SK-N-SH treated with all-trans-retinoic acid at 6 μM for 48 hours (cell line): ENCODE results near the gene CPXM2.

Experiments
- ATAC-seq: fragments of 200-7000 bp; cut with Tn5 transposase; 3 replicates; pipeline ENCODE4 v1.9.1; 2020; ENCODE audit warnings: mild to moderate bottlenecking, moderate library complexity
- ARNTL ChIP-seq: fragments of 450-650 bp; formaldehyde crosslinking; IDR thresholded peaks from 2 replicates; pipeline ENCODE4 v1.5.0; 2020; ENCODE audit warnings: low read depth, mild to moderate bottlenecking, moderate library complexity, borderline replicate concordance
- BACH2 ChIP-seq: fragments of 250-450 bp; sonication (Bioruptor Pico); IDR thresholded peaks from 2 replicates; pipeline ENCODE4 v1.9.0; 2021; ENCODE audit warnings: mild to moderate bottlenecking, borderline replicate concordance
- CREB5 ChIP-seq: fragments of 250-450 bp; sonication (Bioruptor Pico); IDR thresholded peaks from 2 replicates; pipeline ENCODE4 v1.5.1; 2020; ENCODE audit warnings: low read depth, mild to moderate bottlenecking, moderate library complexity
- CSDC2 ChIP-seq: fragments of 250-450 bp; sonication (Bioruptor Pico); IDR thresholded peaks from 2 replicates; pipeline ENCODE4 v1.5.0; 2020; ENCODE audit warnings: mild to moderate bottlenecking, moderate library complexity
- CSRNP3 ChIP-seq: fragments of 250-450 bp; sonication (Bioruptor Pico); IDR thresholded peaks from 2 replicates; pipeline ENCODE4 v1.5.1; 2021; ENCODE audit warnings: mild to moderate bottlenecking, moderate library complexity
- ESRRG ChIP-seq: fragments of 250-450 bp; sonication (Bioruptor Pico); IDR thresholded peaks from 2 replicates; pipeline ENCODE4 v1.6.1; 2021; ENCODE audit warnings: mild to moderate bottlenecking
- GLIS3 ChIP-seq: fragments of 250-450 bp; sonication (Bioruptor Pico); IDR thresholded peaks from 2 replicates; pipeline ENCODE4 v1.5.0; 2020; ENCODE audit warnings: mild to moderate bottlenecking, moderate library complexity
- ISL1 ChIP-seq: fragments of 250-450 bp; sonication (Bioruptor Pico); IDR thresholded peaks from 2 replicates; pipeline ENCODE4 v2.1.2; 2022; ENCODE audit warnings: mild to moderate bottlenecking, moderate library complexity
- OSR1 ChIP-seq: fragments of 250-450 bp; sonication (Bioruptor Pico); IDR thresholded peaks from 2 replicates; pipeline ENCODE4 v1.8.0; 2022; ENCODE audit warnings: moderate library complexity, mild to moderate bottlenecking, inconsistent platforms
- PATZ1 ChIP-seq: fragments of 250-450 bp; sonication (Bioruptor Pico); IDR thresholded peaks from 2 replicates; pipeline ENCODE4 v1.8.0; 2020; ENCODE audit warnings: mild to moderate bottlenecking, moderate library complexity, borderline replicate concordance
- POU6F1 ChIP-seq: fragments of 250-450 bp; sonication (Bioruptor Pico); IDR thresholded peaks from 2 replicates; pipeline ENCODE4 v1.8.0; 2021; ENCODE audit warnings: low read depth, mild to moderate bottlenecking, moderate library complexity, borderline replicate concordance
- PPARA ChIP-seq: fragments of 250-450 bp; sonication (Bioruptor Pico); IDR thresholded peaks from 2 replicates; pipeline ENCODE4 v1.5.0; 2020; ENCODE audit warnings: mild to moderate bottlenecking, borderline replicate concordance
- RARB ChIP-seq: fragments of 250-450 bp; sonication (Bioruptor Pico); IDR thresholded peaks from 2 replicates; pipeline ENCODE4 v1.8.0; 2021; ENCODE audit warnings: mild to moderate bottlenecking, moderate library complexity
- SNAI2 ChIP-seq: fragments of 250-450 bp; sonication (Bioruptor Pico); IDR thresholded peaks from 2 replicates; pipeline ENCODE4 v1.5.0; 2020; ENCODE audit warnings: mild to moderate bottlenecking, moderate library complexity
- TCF4 ChIP-seq: fragments of 250-450 bp; sonication (Bioruptor Pico); IDR thresholded peaks from 2 replicates; pipeline ENCODE4 v1.8.0; 2021; ENCODE audit warnings: mild to moderate bottlenecking, moderate library complexity, borderline replicate concordance
- TOX ChIP-seq: fragments of 250-450 bp; sonication (Bioruptor Pico); IDR thresholded peaks from 2 replicates; pipeline ENCODE4 v1.8.0; 2021; ENCODE audit warnings: mild to moderate bottlenecking, moderate library complexity, borderline replicate concordance
- TSHZ2 ChIP-seq: fragments of 250-450 bp; sonication (Bioruptor Pico); IDR thresholded peaks from 2 replicates; pipeline ENCODE4 v1.5.0; 2020; ENCODE audit warnings: mild to moderate bottlenecking, moderate library complexity
- ZC3H10 ChIP-seq: fragments of 250-450 bp; sonication (Bioruptor Pico); IDR thresholded peaks from 2 replicates; pipeline ENCODE4 v1.5.1; 2021; ENCODE audit warnings: mild to moderate bottlenecking, moderate library complexity
- ZFP3 ChIP-seq: fragments of 250-450 bp; sonication (Bioruptor Pico); IDR thresholded peaks from 2 replicates; pipeline ENCODE4 v1.5.0; 2020; ENCODE audit warnings: mild to moderate bottlenecking, moderate library complexity
- ZFP30 ChIP-seq: fragments of 450-650 bp; formaldehyde crosslinking; IDR thresholded peaks from 2 replicates; pipeline ENCODE4 v1.5.0; 2022; ENCODE audit warnings: mild to moderate bottlenecking, moderate library complexity
- ZNF565 ChIP-seq: fragments of 450-650 bp; formaldehyde crosslinking; conservative IDR thresholded peaks from 2 replicates; pipeline ENCODE4 v1.5.0; 2020; ENCODE audit warnings: low read depth, mild to moderate bottlenecking, moderate library complexity
- ZNF70 ChIP-seq: fragments of 450-650 bp; formaldehyde crosslinking; IDR thresholded peaks from 2 replicates; pipeline ENCODE4 v1.5.0; 2020; ENCODE audit warnings: mild to moderate bottlenecking, moderate library complexity
- ZNF8 ChIP-seq: fragments of 450-650 bp; formaldehyde crosslinking; IDR thresholded peaks from 2 replicates; pipeline ENCODE4 v1.5.0; 2020; ENCODE audit warnings: mild to moderate bottlenecking, moderate library complexity

CPXM2 gene

GRCh38 chr10:123726381-123726780 lies 165.2 kb downstream of the CPXM2 start:
- no peak for ATAC-seq
- TF ChIP-seq ZNF565 (CRISPR knock-in tag) (no peak), ZFP3 (CRISPR knock-in tag) (no peak), CREB5 (CRISPR knock-in tag) (no peak), RARB (CRISPR knock-in tag) (no peak), ESRRG (CRISPR knock-in tag) (no peak), TOX (CRISPR knock-in tag) (no peak), ZC3H10 (CRISPR knock-in tag) (no peak), ZFP30 (CRISPR knock-in tag) (no peak), PATZ1 (CRISPR knock-in tag) (no peak), ISL1 (CRISPR knock-in tag) (no peak), BACH2 (CRISPR knock-in tag) (no peak), ZNF8 (no peak), CSDC2 (CRISPR knock-in tag) (no peak), TCF4 (CRISPR knock-in tag) (no peak), CSRNP3 (CRISPR knock-in tag) (no peak), PPARA (CRISPR knock-in tag) (no peak), POU6F1 (CRISPR knock-in tag) (no peak), GLIS3 (CRISPR knock-in tag) (no peak)

GRCh38 chr10:123724747-123725146 lies 166.9 kb downstream of the CPXM2 start:
- TF ChIP-seq ISL1 (CRISPR knock-in tag): no peak
- TF ChIP-seq ZFP30 (CRISPR knock-in tag): no peak
- no peak for TF ChIP-seq ZNF8
- TF ChIP-seq BACH2 (CRISPR knock-in tag): no peak
- no peak for TF ChIP-seq TCF4 (CRISPR knock-in tag)
- TF ChIP-seq ZNF565 (CRISPR knock-in tag): no peak
- TF ChIP-seq CREB5 (CRISPR knock-in tag): no peak
- no peak for TF ChIP-seq CSDC2 (CRISPR knock-in tag)
- no peak for TF ChIP-seq TOX (CRISPR knock-in tag)
- TF ChIP-seq ZFP3 (CRISPR knock-in tag): no peak
- no peak for TF ChIP-seq ZNF70 (CRISPR knock-in tag)
- no peak for TF ChIP-seq PATZ1 (CRISPR knock-in tag)
- TF ChIP-seq ARNTL (CRISPR knock-in tag): no peak
- TF ChIP-seq OSR1: no peak
- no peak for TF ChIP-seq TSHZ2 (CRISPR knock-in tag)
- TF ChIP-seq RARB (CRISPR knock-in tag): no peak
- TF ChIP-seq SNAI2: no peak
- TF ChIP-seq ESRRG (CRISPR knock-in tag): no peak
- TF ChIP-seq CSRNP3 (CRISPR knock-in tag): no peak
- no peak for TF ChIP-seq GLIS3 (CRISPR knock-in tag)
- no peak for ATAC-seq
